Epidermal melanocyte (primary cell): ENCODE measurements around the gene RNF150.

Experiments used
- DNase-seq: peaks from one replicate; pipeline ENCODE4 v3.0.0; 2011; ENCODE audit warnings: low spot score; ENCODE audit not compliant: insufficient read length

Gene RNF150

DNA sequence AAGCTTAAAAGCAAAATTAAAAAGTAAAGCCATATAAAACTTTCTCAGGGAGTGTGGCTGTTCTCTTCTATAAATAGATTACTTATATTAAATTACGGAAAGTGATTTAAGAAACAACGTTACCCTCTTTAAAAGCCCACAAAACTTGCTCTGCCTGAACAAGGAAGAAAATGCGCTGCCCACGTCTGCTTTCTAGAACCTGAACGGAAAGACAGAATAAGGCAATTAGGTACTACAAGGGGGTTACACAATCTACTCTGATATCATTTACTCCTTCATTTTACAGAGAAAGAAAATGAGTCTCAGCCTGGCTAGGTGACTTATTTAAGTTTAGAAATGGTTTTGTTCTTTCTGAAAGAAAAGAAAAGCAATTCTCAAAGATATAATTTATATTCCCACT, 147.2 kb downstream of the RNF150 start:
- no peak for DNase-seq

DNA sequence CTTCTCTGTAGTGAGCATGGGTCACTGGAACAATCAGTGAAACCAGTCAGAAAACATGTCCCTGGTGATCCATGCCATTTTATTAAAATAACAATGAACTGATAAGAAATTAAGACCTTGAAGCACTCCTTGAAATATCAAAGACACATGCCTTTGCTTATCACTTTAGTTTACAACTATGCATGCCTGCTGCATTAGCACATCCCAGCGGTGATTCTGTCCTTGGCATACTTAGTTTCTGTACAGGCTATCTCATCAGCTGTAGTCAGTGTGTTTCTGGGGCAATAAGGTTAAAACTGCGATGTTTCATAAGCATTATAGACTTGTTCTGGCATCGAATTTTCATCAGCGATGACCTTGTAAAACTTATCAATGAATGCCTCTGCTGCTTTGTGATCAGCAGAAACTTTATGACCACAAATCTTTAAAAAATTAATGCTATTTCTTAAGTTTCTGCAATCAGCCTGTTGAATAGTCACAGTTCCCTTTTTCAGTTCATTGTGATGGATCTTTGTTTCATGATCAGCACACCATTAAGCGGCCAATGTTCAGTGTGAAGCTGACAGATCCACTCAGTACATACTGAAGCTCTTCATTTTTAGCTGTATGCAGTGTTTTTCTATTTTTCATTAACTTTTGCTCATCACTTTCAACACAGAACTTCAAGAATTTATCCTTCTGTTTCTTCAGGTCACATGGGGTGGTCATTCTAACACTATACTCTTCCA, 150.5 kb downstream of the RNF150 start:
- no peak for DNase-seq

DNA sequence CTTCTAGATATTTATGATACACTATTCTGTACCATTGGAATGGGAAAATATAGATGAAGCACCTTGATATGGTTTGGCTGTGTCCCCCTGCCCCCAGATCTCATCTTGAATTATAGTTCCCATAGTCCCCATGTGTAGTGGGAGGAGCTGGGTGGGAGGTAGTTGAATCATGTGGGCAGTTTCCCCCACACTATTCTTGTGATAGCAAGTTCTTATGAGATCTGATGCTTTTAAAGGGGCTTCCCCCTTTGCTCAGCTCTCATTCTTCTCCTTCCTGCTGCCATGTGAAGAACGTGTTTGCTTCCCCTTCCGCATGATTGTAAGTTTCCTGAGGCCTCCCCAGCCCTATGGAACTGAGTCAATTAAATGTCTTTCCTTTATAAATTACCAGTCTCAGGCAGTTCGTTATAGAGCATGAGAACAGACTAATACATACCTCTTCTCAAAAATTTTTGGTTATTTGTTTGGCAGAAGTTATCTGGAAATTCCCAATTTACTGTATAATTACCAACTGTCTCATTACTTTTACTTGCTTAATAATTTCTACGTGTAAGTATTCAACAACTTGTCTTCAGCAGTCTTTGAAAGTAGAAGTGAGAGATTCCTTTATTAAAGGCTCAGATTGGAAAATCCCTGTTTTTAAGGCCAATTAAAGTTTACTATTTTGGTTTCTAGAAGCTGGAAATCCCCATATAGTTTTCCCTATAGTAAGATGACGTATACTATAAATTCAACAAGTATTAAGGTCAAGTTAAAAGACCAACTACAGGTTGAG, 152.7 kb downstream of the RNF150 start:
- no peak for DNase-seq

DNA sequence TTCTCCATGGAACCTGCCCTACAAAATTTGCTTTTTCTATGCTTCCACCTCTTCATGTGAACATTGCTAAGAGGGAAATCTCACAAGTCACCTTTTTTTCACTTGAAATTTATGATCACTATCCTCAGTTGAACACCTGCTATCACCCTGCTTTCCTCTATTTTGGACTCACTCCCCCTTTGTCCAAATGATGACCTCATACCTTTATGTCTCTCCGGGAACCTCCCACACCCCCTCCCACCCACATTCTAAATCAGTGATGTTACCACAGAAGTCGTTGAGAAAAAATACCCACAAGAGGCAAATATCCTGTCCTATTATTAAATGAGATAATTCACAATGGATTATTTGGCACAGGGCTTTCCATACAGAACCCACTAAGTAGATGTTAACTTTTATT, 156.5 kb downstream of the RNF150 start:
- DNase-seq: no peak

DNA sequence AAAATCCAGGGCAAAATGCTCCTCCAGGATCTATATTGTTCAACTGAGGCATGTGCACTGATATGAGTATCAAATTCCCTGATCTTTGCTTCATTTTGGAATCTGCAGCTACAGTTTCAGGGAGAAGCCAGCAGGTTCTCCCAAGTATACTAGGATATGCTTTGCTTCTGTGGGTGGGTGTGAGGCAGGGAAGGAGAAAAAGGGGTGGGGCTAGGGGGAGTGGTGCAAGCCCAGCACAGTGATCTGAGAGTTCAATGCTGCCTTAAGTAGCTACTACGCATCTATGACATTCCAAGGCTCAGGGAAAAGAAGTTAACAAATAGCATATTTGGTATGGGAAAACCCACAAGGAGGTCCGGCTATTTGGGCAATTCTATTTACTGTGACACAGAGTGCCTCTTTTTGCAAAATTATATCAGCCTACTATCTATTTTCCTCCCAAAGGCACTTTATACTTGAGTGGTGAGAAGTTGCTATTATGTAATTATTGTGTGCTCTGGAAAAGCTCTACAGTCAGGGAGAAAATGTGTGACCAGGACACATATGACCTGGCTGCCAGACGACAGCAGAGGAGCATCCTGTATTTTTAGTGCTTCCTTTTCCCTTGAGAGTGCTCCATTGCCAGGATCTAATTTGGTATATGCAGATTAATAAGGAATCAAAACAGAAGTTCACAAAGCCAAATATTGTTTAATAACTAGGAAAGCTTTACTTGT, 162.0 kb downstream of the RNF150 start:
- DNase-seq: no peak

DNA sequence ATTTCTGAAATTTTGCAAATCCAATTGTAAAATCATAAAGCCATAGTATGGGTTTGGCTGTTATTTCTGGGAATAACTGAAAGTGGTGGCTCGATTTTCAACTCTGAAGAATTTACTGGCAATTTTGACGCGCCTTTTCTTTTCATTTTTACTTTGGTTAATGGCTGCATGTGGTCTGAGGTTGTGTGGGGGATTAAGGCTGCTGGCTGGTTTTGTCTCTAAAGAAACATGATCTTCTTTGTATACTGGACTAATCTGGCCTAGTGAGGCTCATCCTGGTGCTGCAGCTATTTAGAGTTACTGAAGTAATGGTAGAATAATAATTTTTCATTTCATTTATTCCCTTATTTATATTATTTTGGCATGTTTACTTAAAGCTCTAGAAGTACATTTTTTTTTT, 164.0 kb downstream of the RNF150 start:
- DNase-seq: no peak

DNA sequence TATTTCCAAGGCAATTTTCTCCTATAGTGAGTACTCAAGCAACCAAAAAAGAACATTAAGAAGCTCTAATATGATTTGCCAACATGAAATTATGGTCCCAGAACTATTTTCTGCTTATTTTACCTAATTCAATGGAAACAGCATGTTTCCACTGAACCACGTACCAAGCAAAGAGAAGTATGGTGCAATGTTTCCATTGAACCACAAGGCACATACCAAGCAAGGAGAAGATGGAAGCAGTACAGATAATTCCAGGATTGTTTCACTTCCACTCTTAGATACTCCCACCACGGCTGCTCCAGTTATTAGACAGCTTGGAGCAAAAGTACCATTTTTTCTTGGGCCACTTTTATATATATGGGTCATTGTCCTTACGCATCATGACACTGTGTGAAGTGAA, 164.9 kb downstream of the RNF150 start:
- DNase-seq: no peak

DNA sequence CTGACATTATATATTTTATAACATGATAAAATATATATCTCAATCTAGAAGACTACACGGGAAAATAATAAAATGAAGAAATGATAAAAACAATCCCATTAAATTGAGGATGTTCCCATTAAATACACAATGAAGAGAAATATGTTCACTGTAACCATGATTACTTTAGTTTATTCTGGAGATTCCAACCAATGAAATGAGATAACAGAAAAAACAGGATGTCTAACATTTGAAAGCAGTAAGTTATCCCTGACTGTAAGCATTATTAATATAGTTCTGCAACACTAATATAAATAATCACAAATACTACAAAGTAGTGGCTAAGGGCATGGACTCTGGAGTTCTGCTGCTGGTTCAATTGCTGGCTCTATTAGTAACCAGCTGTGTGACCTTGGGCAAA, 169.4 kb downstream of the RNF150 start:
- DNase-seq: no peak

DNA sequence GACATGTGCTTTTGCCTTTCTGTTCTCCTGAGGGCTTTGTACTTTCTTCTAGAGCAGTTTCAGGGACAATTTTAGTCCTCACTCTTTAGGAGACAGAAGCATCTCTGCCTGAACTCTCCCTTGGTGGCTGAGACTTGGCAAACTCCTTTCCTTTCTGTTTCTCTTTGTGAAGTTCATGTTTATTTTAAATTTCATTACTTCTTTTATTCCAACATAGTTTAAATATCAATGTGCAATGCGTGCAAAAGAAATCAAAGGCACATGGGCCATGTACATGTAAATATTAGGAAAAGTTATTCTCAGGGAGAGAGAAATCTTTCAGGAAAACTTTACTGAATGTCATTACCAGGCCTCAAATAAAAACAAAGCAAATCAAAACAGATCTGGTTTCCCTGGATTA, 177.6 kb downstream of the RNF150 start:
- DNase-seq: no peak

DNA sequence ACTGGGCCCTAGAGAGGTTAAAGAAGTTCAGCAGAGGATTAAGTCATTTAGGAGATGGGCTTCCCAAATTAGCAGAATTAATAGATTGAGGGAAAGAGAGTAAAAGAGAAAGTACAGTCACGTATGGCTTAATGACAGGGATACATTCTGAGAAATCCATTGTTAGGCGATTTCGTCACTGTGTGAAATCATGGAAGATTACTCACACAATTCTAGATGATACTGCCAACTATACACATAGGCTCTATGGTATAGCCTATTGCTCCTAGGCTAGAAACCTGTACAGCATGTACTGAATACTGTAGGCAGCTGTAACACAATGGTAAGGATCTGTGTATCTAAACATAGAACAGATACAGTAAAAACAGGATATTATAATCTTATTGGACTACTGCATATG, 180.6 kb downstream of the RNF150 start:
- DNase-seq: no peak

DNA sequence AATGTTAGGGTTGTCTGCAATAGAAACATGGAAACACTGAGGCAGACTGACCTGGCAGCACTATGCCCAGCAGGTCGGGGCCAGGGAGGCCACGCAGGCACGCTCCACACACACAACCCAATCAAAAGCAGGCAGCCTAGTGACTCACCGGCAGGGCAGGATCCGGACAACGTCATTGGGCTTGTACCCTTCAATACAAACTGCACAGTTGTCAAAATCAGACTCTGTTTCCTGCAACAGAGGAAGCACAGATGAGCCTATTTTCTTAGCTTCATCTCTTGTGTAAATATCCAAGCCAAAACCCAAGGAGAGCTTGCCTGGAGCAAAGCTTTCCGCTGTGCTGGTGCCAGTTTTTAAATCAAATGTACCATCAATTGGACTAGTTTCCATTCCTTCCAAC, 185.8 kb downstream of the RNF150 start:
- no peak for DNase-seq

DNA sequence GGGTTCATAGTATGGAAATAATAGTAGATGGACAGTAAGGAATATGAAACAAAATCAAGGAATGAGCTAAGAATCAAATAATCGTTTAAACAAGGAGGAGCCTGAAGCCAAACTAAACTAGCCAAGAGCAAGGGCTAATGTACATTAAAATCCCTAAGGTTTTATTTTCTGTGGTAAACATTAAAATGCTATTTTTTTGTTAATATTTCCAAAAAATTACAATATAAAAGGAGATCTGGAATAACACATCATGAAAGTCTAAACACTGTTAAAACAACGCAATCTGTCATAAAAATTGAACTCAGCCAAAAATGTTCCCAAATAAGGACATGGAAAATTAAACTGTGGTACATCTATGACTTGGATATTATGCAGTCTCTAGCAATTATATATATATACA, 188.2 kb downstream of the RNF150 start:
- no peak for DNase-seq

DNA sequence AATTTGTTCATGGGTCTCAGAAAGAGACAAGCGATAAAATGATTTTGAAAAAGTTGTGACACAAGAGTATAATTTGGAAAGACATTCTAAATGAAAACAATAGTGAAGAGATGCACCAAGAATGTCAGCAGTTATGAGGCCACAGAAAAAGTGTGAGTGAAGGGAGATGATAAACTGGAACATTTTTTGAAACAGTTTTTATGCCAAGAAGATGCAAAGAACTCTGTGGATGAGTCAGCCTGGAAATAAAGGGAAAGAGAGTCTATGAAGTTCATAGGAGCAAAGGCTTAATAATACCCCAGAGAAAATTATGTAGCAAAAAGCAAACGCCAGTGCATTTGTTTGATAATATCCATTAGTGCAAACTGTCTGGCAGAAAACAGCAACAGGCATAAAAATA, 188.7 kb downstream of the RNF150 start:
- DNase-seq: no peak

DNA sequence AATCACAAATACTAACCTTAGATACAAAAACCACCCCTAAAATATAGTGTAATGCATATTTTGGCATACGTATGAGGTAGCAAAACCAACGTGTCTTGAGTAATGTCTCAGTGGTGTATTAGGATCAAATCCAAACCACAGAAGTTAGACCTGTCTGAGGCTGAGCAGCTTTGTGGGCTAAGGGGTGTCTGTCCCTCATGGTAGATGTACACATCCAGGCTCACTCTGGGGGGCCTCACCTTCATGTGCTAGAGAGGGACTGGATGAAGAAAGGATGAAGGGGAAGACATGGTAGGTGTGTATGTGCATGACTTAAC, 189.1 kb downstream of the RNF150 start:
- no peak for DNase-seq

DNA sequence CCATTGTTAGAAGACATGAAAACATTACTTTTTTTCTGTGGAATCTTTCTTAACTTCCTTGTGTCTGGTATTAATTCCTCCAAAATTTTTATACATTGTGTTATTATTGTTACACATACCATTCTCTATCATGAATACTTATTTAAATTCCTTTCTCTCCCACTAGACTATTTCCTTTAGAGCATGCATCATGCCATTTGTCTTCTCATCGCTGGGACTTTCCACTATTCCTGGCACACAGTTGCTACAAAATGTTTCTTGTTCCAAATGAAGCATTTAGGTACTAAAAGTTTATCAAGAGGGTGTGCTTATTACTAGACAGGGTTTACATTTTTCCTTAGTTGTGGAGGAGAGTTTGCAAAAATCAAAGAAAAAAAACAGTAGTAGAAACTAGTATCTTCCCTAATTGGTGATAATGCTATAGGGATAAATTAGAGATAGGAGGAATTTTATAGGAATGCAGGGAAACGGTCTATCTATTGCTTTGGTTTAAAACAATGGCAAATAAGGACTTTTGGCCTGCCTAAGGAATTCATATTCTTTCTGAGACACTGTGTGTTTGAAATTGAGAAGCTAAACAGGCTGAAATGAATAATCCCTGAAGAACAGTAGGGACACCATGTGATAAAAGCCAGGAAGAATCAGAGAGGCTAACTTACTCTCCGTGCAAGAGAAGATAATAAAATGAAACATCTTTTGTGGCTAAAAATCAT, 189.6 kb downstream of the RNF150 start:
- no peak for DNase-seq

DNA sequence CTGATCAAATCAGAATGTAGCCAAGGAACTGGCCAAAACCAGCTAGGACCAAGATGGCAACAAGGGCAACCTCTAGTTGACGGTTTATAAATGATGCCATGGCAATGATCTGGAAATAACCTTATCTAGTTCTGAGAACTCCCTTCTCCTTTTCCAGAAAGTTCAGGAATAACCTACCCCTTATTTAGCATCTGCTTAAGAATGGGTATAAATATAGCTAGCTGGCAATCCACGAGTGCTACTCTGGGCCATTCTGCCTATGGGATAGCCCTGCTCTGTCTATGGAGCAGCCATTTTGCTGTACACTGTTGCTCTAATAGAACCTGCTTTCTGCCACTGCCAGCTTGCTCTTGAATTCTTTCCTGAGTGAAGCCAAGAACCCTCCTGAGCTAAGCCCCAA, 192.7 kb downstream of the RNF150 start:
- no peak for DNase-seq

DNA sequence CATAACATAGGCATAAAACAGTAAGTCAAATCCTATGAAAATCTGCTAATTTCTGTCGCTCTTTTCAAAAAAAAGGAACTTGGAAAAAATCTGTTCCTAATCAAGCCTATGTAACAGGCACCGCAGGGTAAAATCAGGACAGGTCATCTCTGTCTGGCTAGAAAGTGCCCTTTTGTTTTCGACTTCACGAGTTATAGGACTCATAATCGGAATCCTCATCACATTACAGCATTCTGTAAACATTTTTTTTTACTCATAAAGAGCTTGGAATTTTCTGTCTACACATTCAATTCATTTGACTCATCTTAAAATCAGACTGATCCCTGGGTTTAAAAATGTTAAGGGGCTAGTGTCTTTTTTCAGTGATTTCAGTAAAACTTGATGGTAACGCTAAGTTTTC, 195.4 kb downstream of the RNF150 start:
- peak; percentile 39 for DNase-seq

DNA sequence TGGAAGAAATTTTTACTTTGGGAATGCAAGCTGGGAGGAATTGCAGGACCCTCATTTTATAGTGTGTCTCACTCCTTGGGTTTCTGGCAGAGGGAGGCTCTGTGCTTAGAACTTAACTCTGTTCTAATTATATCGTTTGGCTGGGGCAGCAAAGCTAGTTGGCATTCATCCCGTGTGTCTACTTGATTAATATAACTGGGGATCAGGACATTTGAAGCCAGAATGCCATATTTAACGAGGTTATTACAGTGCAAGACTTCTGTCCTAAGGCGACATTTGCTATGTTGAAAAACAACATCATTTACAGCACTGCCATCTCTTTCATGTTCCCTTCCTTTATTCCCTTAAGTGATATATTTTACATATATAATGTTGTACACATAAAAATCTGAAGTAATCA, 198.0 kb downstream of the RNF150 start:
- DNase-seq: no peak

DNA sequence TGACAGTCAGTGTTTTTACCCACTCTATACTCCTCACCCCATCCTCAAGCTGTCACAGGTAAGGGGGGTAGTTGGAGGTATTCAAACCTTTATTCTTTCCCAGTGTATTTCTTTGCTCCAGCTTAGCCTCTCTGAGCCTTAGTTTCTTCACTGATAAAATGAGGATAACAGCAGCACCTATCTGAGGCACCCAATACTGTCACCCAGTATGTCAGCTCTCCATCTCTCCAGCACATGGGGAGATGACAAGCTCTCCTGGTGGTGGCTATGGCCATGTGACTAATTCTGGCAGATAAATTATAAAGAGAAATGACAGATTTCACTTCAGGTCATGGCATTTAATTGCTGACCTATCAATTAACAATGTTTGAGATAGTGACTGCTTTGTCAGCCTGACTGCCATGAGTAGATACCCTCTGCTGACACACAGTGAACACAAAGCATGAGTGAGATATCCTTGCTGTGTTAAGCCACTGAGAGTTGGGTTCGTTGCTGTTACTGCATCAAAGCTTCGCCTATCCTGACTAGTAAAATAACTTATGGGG, 200.7 kb downstream of the RNF150 start:
- no peak for DNase-seq

DNA sequence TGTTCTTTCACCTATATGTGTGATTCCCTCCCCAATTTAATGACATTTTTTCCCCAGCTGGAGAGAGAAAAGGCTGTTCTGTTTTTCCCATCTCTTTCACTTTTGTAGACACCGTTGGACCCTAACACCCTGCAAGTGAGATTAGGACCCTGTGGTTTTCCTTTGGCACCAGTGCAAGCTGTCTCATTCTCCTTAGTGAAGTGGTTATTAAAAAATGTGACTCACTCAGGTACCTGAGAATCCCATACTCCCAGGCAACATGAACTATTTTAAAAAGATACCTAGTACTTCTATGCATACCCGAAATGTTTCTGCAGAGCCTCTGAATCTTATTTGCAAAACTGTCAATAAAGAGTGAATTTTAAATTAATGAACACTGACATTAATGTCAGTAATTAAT, 201.4 kb downstream of the RNF150 start:
- no peak for DNase-seq

DNA sequence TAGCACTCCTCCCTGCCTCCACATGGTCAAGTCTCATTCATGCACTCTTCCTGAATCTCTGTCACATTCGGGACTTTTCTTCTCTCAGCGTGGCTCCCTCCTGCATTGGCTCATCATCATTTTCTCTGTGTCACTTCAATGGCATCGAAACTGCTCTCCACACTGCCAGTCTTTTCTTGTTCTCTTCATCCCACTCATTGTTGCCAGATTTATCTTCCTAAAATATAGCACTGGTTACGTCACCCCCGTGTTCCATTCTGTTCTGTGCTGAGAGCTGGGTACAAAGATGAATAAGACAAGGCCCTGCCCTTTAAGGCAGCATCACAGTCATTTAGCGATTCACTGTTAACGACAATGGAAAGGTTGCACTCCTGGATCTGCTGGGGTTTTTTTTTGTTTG, 202.7 kb downstream of the RNF150 start:
- no peak for DNase-seq

DNA sequence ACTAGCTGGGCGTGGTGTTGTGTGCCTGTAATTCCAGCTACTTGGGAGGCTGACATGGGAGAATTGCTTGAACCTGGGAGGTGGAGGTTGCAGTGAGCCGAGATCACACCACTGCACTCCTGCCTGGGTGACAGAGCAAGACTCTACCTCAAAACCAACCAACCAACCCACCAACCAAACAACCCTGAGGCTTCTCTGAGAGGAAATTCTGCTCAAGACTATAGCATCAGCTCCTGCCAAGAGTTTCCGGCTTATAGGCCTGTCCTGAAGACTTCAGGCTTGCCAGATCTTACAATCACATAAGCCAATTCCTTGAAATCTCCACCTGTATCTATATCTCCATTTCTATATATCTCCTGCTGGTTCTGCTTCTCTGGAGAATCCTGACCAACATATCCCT, 203.3 kb downstream of the RNF150 start:
- no peak for DNase-seq
